NOMO-1 treated with dmso at 0.1 percent for 144 hours (cell line): ENCODE data around the gene DNAH2.

Source experiments
- DNase-seq: peaks from one replicate; lab custom pipeline; 2025; ENCODE audit not compliant: unreplicated experiment; lab: John Stamatoyannopoulos, UW

The DNAH2 gene

GRCh38 chr17:7818746-7819645 lies 101.5 kb downstream of the DNAH2 start:
- DNase-seq = no peak

- no peak for DNase-seq
Measured at GRCh38 chr17:7820231-7820630, 102.7 kb downstream of the DNAH2 start.

GRCh38 chr17:7822126-7822525 lies 104.6 kb downstream of the DNAH2 start:
- DNase-seq = no peak

GRCh38 chr17:7823581-7824001 lies 106.0 kb downstream of the DNAH2 start:
- no peak for DNase-seq

- no peak for DNase-seq
Measured at GRCh38 chr17:7824021-7824924, 106.7 kb downstream of the DNAH2 start.

- DNase-seq = no peak
Measured at GRCh38 chr17:7825206-7825990, 107.9 kb downstream of the DNAH2 start.

GRCh38 chr17:7830616-7831015 lies 113.1 kb downstream of the DNAH2 start:
- no peak for DNase-seq

- DNase-seq = no peak
Measured at GRCh38 chr17:7831233-7831632, 113.7 kb downstream of the DNAH2 start.

GRCh38 chr17:7832431-7832830 lies 114.9 kb downstream of the DNAH2 start:
- DNase-seq = no peak

GRCh38 chr17:7833011-7833794 lies 115.7 kb downstream of the DNAH2 start:
- DNase-seq = no peak

- peak; percentile 94 for DNase-seq
Measured at GRCh38 chr17:7833795-7834541, 116.4 kb downstream of the DNAH2 start, which contains the start of gene KDM6B. Gene KDM6B (plus strand): TSS chr17:7834217. CDS start chr17:7845555, 11,338 bp downstream.

- no peak for DNase-seq
Measured at GRCh38 chr17:7834542-7834956, 117.0 kb downstream of the DNAH2 start.

GRCh38 chr17:7834957-7835813 lies 117.6 kb downstream of the DNAH2 start:
- DNase-seq = peak; percentile 87

- DNase-seq = no peak
Measured at GRCh38 chr17:7835814-7836595, 118.5 kb downstream of the DNAH2 start.

GRCh38 chr17:7836596-7837407 lies 119.3 kb downstream of the DNAH2 start:
- DNase-seq = peak; percentile 91

GRCh38 chr17:7837408-7838088 lies 120.0 kb downstream of the DNAH2 start:
- DNase-seq = no peak
